Panc1 (cell line): ENCODE measurements around the gene GPR135. TPM values are rescaled to one million over a fixed set of nuclear protein-coding genes. Genes with fewer than 3 reads are reported as not detected.

Experiments
- ATAC-seq: fragments of 200-7000 bp; cut with Tn5 transposase; 2 replicates; pipeline ENCODE4 v1.9.1; 2020; ENCODE audit warnings: mild to moderate bottlenecking, moderate library complexity
- Bru-seq: library from RNA; stranded (reverse); fragments of 400-500 nt; gene quantifications from one replicate; lab custom pipeline; 2021; lab: Mats Ljungman, UMichigan
- BruChase-seq, 2 experiments: library from RNA; stranded (reverse); fragments of 400-500 nt; gene quantifications; one replicate each; lab custom pipeline; 2021; lab: Mats Ljungman, UMichigan
- BruUV-seq: library from RNA; stranded (reverse); fragments of 400-500 nt; replicated peaks from 2 replicates; lab custom pipeline; 2021; lab: Mats Ljungman, UMichigan
- CTCF ChIA-PET: fragments of 300-600 bp; sonication (Branson Sonifier 250); formaldehyde crosslinking; loops from one replicate; lab custom pipeline; 2022; ENCODE audit warnings: antibody characterized with exemption; lab: Charles Lee
- POLR2A ChIA-PET: fragments of 300-600 bp; sonication (Branson Sonifier 250); formaldehyde crosslinking; loops from one replicate; lab custom pipeline; 2022; ENCODE audit warnings: antibody characterized with exemption; lab: Charles Lee
- DNase-seq: peaks from one replicate; pipeline ENCODE4 v3.0.0-alpha.2; 2010; ENCODE audit warnings: low read depth, low spot score
- H3K27ac ChIP-seq: 2 replicates; pipeline ENCODE4 v1.5.1; 2011; ENCODE audit warnings: mild to moderate bottlenecking, low read length, inconsistent platforms
- H3K27me3 ChIP-seq: fragments of 200-500 bp; sonication (Bioruptor generic); 2 replicates; pipeline ENCODE4 v1.6.0; 2014; ENCODE audit warnings: low read length, inconsistent platforms; ENCODE audit not compliant: control insufficient read depth, insufficient read depth
- H3K36me3 ChIP-seq: fragments of 200-500 bp; sonication (Bioruptor generic); 2 replicates; pipeline ENCODE4 v1.5.1; 2014; ENCODE audit warnings: inconsistent platforms, mild to moderate bottlenecking, low read length, moderate library complexity; ENCODE audit not compliant: control insufficient read depth, insufficient read depth
- H3K4me1 ChIP-seq: 2 replicates; pipeline ENCODE4 v1.5.1; 2011; ENCODE audit warnings: inconsistent platforms, mild to moderate bottlenecking, low read length, moderate library complexity; ENCODE audit not compliant: control insufficient read depth, insufficient read depth
- H3K4me3 ChIP-seq, 2 experiments: 2 replicates each; pipeline ENCODE4 v1.5.1; 2011 to 2012; ENCODE audit warnings: low read depth in 2 of 2, low read length in 2 of 2, mild to moderate bottlenecking in 2 of 2, inconsistent platforms in 1 of 2, moderate library complexity in 1 of 2
- H3K9me3 ChIP-seq: fragments of 200-500 bp; sonication (Bioruptor generic); 2 replicates; pipeline ENCODE4 v1.5.1; 2014; ENCODE audit warnings: low read depth, mild to moderate bottlenecking, inconsistent platforms, low read length, moderate library complexity; ENCODE audit not compliant: control insufficient read depth, insufficient read depth
- POLR2AphosphoS5 ChIP-seq: IDR thresholded peaks from 2 replicates; pipeline ENCODE4 v1.6.1; 2012; ENCODE audit warnings: mild to moderate bottlenecking, low read depth, low read length, moderate library complexity
- SIN3A ChIP-seq: IDR thresholded peaks from 2 replicates; pipeline ENCODE4 v1.6.1; 2012; ENCODE audit warnings: low read depth, mild to moderate bottlenecking, low read length, moderate library complexity, borderline replicate concordance; ENCODE audit not compliant: insufficient read depth
- TCF7L2 ChIP-seq: IDR thresholded peaks from 2 replicates; pipeline ENCODE4 v1.6.1; 2011; ENCODE audit warnings: mild to moderate bottlenecking, low read depth, low read length, inconsistent platforms
- in situ Hi-C: cut with HindIII; loops from 2 replicates; pipeline ENCODE4 v1.10.0; 2016; ENCODE audit warnings: low sequenced_read_pairs, low pct_unique_long_range_greater_than_20kb
- intact Hi-C: fragments of 100-400 bp; cut with micrococcal nuclease; formaldehyde crosslinking; loops from one replicate; pipeline ENCODE4 v1.10.0; 2022; ENCODE audit not compliant: unreplicated experiment
- long read RNA-seq: library from polyadenylated mRNA; unstranded; transcript quantifications from one replicate; pipeline ENCODE4 v2.0.0, GENCODE V29; 2021; ENCODE audit not compliant: unreplicated experiment
- polyA plus RNA-seq: library from polyadenylated mRNA; unstranded; fragments of >200 nt; gene quantifications from one replicate; pipeline ENCODE4 v1.2.1, GENCODE V29; 2012; ENCODE audit warnings: missing spikeins; ENCODE audit not compliant: insufficient read length
- total RNA-seq: library from RNA; stranded (reverse); gene quantifications from one replicate; pipeline ENCODE4 v1.2.1, GENCODE V29; 2021; ENCODE audit not compliant: unreplicated experiment
- TF ChIP-seq, protein P1 (sequence below): fragments of 450-650 bp; IDR thresholded peaks from 2 replicates; pipeline ENCODE4 v1.5.1; 2017; ENCODE audit warnings: mild to moderate bottlenecking
- TF ChIP-seq, protein P2 (sequence below), 2 experiments: IDR thresholded peaks; 2 replicates each; pipeline ENCODE4 v1.6.1; 2011 to 2012; ENCODE audit warnings: low read depth in 2 of 2, control low read depth in 1 of 2, low read length in 1 of 2, mild to moderate bottlenecking in 1 of 2, moderate library complexity in 1 of 2; ENCODE audit not compliant: insufficient read depth in 1 of 2

Gene GPR135, protein sequence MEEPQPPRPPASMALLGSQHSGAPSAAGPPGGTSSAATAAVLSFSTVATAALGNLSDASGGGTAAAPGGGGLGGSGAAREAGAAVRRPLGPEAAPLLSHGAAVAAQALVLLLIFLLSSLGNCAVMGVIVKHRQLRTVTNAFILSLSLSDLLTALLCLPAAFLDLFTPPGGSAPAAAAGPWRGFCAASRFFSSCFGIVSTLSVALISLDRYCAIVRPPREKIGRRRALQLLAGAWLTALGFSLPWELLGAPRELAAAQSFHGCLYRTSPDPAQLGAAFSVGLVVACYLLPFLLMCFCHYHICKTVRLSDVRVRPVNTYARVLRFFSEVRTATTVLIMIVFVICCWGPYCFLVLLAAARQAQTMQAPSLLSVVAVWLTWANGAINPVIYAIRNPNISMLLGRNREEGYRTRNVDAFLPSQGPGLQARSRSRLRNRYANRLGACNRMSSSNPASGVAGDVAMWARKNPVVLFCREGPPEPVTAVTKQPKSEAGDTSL
- 3.1 TPM for total RNA-seq
- polyA plus RNA-seq, result 1.4 TPM
- percentile 69 among the genes with signal in this experiment for Bru-seq, nascent RNA
- BruChase-seq, experiment 1, labeled RNA remaining after a 2-hour chase, result percentile 92 among the genes with signal in this experiment
- BruChase-seq, experiment 2, labeled RNA remaining after a 6-hour chase, result percentile 81 among the genes with signal in this experiment
- long read RNA-seq, full-length matches to known transcripts, result 4 of 4 reads
- long read RNA-seq, partial matches to known transcripts, result 0 of 4 reads
- long read RNA-seq, other reads (novel, unspliced or antisense), result 0 of 4 reads

DNA sequence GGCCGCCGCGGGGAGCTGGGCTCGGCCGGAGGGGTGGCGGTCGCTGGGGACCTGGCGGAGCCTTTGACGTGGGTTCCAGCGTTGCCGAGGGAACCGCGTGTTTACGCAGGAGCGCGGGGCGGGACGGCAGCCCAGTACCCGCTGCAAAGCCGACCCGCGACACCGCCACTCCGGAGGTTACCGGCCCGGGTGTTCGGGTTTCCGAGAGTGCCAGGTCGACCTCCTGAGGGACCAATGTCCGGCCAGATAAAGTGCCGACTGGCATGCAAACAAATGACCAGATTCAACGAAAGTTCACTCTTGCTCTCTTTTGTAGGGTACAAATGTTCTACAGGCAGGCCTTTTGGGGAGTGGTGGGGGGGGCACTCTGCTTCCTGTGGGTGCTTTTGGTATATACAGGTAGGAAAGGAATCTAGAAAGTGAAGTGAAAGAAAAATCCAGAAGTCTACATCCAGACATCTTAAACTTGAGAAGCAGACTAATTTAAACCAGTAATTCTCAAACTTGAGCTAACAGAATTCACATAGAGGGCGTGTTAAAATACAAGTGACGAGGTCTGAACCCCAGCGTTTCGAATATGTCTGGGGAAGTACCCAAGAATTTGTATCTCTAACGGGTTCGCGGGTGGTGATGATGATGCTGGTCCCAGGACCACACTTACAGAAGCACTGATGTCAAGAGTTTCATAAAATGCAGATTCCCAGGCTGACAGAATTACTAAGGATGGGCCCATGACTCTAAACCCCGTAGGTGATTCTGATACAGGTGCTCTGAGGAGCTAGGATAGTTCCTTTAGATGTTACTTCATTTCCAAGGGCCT, at the start of gene GPR135:
Gene GPR135 (minus strand): TSS at position 65 of the 820 bp plus-strand sequence. CDS start 154 bp downstream, outside the sequence.
- no TSS peak for BruUV-seq
- intact Hi-C loops, result no loop called here
- H3K27me3 ChIP-seq, result no peaks in the 10 kb centered on the region
- peak within 1 kb of the TSS in 1 of 2 experiments; percentile 7; a peak in 1 of 4 replicates for H3K4me3 ChIP-seq
- in situ Hi-C loops, result no loop called here
- ChIA-PET CTCF (no interaction called here), POLR2A (no interaction called here)
- TF ChIP-seq, protein P1, sequence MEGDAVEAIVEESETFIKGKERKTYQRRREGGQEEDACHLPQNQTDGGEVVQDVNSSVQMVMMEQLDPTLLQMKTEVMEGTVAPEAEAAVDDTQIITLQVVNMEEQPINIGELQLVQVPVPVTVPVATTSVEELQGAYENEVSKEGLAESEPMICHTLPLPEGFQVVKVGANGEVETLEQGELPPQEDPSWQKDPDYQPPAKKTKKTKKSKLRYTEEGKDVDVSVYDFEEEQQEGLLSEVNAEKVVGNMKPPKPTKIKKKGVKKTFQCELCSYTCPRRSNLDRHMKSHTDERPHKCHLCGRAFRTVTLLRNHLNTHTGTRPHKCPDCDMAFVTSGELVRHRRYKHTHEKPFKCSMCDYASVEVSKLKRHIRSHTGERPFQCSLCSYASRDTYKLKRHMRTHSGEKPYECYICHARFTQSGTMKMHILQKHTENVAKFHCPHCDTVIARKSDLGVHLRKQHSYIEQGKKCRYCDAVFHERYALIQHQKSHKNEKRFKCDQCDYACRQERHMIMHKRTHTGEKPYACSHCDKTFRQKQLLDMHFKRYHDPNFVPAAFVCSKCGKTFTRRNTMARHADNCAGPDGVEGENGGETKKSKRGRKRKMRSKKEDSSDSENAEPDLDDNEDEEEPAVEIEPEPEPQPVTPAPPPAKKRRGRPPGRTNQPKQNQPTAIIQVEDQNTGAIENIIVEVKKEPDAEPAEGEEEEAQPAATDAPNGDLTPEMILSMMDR, result no peak
- TF ChIP-seq, protein P2, sequence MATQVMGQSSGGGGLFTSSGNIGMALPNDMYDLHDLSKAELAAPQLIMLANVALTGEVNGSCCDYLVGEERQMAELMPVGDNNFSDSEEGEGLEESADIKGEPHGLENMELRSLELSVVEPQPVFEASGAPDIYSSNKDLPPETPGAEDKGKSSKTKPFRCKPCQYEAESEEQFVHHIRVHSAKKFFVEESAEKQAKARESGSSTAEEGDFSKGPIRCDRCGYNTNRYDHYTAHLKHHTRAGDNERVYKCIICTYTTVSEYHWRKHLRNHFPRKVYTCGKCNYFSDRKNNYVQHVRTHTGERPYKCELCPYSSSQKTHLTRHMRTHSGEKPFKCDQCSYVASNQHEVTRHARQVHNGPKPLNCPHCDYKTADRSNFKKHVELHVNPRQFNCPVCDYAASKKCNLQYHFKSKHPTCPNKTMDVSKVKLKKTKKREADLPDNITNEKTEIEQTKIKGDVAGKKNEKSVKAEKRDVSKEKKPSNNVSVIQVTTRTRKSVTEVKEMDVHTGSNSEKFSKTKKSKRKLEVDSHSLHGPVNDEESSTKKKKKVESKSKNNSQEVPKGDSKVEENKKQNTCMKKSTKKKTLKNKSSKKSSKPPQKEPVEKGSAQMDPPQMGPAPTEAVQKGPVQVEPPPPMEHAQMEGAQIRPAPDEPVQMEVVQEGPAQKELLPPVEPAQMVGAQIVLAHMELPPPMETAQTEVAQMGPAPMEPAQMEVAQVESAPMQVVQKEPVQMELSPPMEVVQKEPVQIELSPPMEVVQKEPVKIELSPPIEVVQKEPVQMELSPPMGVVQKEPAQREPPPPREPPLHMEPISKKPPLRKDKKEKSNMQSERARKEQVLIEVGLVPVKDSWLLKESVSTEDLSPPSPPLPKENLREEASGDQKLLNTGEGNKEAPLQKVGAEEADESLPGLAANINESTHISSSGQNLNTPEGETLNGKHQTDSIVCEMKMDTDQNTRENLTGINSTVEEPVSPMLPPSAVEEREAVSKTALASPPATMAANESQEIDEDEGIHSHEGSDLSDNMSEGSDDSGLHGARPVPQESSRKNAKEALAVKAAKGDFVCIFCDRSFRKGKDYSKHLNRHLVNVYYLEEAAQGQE (IDR thresholded peaks at IDR 0.05; ENCODE audit: insufficient read depth in 1 of 2, low read depth in 2 of 2, low read length in 1 of 2), result no peak
- ATAC-seq, result no peak
- peaks cover 11% of the 10 kb centered on the region; the same call in 1 of the 2 replicates for H3K36me3 ChIP-seq
- H3K4me1 ChIP-seq, result no peaks in the 10 kb centered on the region
- DNase-seq, result no peak
- no peaks in the 10 kb centered on the region for H3K9me3 ChIP-seq
- no peak within 1 kb of the TSS for H3K27ac ChIP-seq

DNA sequence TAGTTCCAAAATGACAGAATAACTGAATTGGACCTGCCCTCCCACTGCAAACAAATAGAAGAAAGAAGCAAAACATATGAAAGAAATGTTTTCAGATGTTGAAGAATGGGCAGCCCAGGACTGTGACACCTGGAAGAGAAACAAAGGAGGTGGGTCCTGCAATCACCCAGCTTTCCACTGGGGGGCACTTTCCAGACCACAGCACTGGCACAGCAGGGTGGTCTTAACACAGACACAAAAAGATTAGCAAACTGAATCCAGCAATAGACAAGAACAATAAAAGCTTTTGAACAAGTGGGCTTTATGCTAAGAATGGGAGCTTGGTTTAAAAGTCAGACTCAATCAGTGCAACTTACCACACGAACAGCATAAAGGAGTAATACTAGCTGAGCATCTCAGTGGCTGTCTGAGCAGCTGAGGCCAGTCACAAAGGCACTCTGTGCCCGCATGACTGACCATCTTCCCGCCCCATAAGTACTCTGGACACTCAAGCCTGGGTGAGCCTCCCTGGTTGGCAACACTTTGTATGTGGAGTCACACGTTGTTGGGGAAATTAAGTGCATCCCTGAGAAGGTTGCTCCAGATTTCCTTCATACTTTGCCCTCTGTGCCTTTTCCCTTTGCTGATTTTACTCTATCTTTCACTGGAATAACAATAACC, 46.9 kb upstream of the GPR135 start:
- intact Hi-C loops (no loop called here), in situ Hi-C loops (no loop called here)

More for the DNA sequence above, 46.9 kb upstream of the GPR135 start:
- no peak for DNase-seq
- no peaks in the 10 kb centered on the region for H3K4me1 ChIP-seq
- H3K36me3 ChIP-seq, result no peaks in the 10 kb centered on the region
- H3K27me3 ChIP-seq, result no peaks in the 10 kb centered on the region
- no peaks in the 10 kb centered on the region for H3K9me3 ChIP-seq
- no peak for TF ChIP-seq TCF7L2
- no peak for TF ChIP-seq SIN3A
- no peak for TF ChIP-seq POLR2AphosphoS5
- TF ChIP-seq, protein P1, result peak; percentile 65
- TF ChIP-seq, protein P2 (IDR thresholded peaks at IDR 0.05; ENCODE audit: insufficient read depth in 1 of 2, low read depth in 2 of 2, low read length in 1 of 2), result no peak
- no peak overlapping the region for H3K4me3 ChIP-seq
- no peak overlapping the region for H3K27ac ChIP-seq
- CTCF ChIA-PET, result no interaction called here
- POLR2A ChIA-PET, result no interaction called here
- no peak for ATAC-seq
- no TSS peak for BruUV-seq
